ENCODE results near the gene GYG1.

DNA sequence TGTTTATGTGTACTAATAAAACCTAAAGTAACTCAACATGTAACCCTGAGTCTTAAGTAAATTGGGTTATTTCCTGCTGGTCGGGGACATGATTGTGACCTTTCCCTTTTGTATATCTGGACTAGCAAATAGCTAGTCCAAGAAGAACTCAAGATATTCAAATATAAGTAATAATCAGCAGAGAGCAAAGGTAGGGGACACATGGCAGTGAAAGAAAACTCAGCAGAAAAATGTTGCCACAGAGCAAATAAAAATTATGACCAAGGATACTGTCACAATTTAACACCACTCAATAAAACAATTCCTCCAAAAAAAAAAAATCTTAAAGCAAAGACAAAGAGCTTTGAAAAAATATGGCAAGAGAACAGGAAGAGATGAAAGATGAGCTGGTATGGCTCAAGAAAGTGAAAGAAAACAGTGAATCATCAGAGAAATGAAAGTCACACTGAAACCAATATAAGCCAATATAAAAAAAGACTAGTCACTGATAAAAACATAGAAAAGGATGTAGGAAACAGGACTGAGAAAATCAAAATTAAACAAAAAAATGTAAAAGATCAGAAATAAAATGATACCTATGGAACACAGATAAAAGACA, 51.5 kb downstream of the GYG1 start:
- TF ChIP-seq, protein P1, sequence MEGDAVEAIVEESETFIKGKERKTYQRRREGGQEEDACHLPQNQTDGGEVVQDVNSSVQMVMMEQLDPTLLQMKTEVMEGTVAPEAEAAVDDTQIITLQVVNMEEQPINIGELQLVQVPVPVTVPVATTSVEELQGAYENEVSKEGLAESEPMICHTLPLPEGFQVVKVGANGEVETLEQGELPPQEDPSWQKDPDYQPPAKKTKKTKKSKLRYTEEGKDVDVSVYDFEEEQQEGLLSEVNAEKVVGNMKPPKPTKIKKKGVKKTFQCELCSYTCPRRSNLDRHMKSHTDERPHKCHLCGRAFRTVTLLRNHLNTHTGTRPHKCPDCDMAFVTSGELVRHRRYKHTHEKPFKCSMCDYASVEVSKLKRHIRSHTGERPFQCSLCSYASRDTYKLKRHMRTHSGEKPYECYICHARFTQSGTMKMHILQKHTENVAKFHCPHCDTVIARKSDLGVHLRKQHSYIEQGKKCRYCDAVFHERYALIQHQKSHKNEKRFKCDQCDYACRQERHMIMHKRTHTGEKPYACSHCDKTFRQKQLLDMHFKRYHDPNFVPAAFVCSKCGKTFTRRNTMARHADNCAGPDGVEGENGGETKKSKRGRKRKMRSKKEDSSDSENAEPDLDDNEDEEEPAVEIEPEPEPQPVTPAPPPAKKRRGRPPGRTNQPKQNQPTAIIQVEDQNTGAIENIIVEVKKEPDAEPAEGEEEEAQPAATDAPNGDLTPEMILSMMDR (IDR thresholded peaks at IDR 0.05) = no peak
- no peak for TF ChIP-seq POLR2A (IDR thresholded peaks at IDR 0.05)
